ENCODE data around the gene RELN.

DNA sequence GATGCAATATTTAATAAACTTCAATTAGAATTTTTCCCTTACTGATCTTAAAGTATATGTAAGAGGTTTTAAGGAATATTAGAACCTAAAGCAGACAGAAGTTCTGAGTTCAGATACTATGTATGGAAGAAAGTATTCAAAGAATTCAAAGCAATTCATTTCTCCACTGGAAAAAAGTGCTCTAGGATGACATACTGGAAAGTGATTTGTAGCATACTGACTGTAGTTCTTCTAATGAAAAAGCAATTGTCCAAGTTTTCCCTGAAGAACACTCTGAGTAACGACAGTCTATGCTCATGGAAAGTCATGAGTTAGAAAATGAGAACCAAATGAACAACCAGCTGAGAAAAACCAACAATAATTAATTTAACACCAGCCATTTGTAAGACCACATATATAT lies 362.7 kb downstream of the RELN start:
- TF ChIP-seq, protein P1, sequence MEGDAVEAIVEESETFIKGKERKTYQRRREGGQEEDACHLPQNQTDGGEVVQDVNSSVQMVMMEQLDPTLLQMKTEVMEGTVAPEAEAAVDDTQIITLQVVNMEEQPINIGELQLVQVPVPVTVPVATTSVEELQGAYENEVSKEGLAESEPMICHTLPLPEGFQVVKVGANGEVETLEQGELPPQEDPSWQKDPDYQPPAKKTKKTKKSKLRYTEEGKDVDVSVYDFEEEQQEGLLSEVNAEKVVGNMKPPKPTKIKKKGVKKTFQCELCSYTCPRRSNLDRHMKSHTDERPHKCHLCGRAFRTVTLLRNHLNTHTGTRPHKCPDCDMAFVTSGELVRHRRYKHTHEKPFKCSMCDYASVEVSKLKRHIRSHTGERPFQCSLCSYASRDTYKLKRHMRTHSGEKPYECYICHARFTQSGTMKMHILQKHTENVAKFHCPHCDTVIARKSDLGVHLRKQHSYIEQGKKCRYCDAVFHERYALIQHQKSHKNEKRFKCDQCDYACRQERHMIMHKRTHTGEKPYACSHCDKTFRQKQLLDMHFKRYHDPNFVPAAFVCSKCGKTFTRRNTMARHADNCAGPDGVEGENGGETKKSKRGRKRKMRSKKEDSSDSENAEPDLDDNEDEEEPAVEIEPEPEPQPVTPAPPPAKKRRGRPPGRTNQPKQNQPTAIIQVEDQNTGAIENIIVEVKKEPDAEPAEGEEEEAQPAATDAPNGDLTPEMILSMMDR (IDR thresholded peaks at IDR 0.05; ENCODE audit: poor library complexity): no peak
- TF ChIP-seq EZH2 (IDR thresholded peaks at IDR 0.05; ENCODE audit: borderline replicate concordance) (no peak), EZH2phosphoT487 (IDR thresholded peaks at IDR 0.05; ENCODE audit: low read depth, severe bottlenecking, unreplicated experiment) (no peak)

Measured in hepatocyte (in vitro differentiated cells).